GM21390 (cell line): ENCODE results near the gene HEPN1.
"Not testable (repeated sequence)": the region's sequence is repeated elsewhere in the genome, so short reads cannot be mapped to it uniquely, and the experiment has no call there.

Experiments
- ATAC-seq: cut with Tn5 transposase; IDR thresholded peaks from one replicate; pipeline ENCODE4 v1.9.1; 2021; ENCODE audit not compliant: unreplicated experiment

Gene HEPN1

DNA sequence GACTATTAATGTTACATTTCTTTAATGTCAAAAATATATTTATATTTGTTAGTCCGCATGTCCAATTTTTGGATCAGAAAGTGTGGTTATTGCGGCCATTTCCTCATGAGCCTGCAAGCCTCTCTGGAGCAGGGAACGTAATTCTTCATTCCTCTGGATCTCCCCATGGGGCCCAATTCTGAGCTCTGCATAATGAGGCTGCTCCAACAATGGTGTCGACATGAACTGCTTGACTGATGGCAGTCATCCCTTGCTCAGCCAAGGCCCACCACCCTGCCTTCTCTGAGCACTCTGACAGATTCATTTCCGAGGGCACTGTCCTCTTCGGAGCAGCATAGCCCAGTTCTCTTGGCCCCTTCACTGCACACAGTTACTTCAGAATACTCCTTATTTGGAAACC is 19.9 kb downstream of the HEPN1 start:
- ATAC-seq, result no peak

DNA sequence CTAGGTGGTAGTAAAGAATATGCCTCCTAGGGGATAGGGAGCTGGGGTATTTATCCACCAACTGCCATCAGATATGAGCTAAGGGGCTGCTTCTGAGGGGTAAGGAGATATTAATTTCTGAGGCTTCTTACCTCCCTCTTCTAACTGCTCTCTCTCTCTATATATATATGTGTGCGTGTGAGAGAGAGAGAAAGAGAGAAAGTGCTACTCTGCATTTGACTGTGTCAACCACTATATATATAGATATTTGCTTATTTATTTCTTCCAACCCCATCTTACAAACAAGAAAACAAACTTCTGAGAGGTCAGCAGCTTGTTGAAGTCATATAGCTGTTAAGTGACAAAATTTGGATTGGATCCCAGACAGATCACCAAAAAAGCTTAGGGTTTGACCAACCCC is 22.7 kb downstream of the HEPN1 start:
- no peak for ATAC-seq

DNA sequence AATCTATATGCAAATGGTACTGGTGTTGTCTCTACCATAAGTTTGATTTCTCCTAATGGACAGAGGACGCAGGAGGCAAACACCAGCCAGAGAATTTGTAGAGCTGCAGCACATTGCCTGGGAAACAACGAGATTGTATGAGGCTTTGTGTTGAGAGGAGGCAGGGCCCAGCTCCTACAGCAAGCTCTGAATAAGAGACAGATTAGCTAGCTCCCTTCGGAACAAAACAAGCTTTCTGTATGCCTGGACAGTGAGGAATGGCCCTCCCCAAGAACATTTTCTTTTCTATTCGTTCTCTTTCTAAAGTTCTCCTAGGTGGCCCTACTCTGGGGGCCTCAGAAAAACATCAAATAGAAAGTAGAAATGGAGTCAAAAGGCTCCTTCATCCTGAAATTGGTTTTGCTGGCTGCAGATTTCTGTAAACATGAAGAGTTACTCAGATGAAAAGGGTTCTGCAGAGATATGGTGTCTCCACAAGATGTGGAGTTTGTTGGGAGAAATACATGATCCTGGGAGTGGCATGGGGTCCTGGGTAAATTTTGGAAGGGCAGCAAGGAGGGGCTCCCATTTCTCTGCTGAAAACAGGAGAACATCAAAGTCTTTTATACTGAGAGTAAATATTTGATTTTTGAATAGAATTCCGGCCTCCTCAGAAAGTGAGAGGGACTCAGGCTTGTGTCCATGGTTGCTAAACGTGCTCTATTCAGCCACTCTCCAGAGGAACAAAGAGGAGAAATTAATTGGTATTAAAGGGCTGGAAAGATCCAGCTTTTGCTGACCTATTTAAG is 23.6 kb downstream of the HEPN1 start:
- no peak for ATAC-seq

DNA sequence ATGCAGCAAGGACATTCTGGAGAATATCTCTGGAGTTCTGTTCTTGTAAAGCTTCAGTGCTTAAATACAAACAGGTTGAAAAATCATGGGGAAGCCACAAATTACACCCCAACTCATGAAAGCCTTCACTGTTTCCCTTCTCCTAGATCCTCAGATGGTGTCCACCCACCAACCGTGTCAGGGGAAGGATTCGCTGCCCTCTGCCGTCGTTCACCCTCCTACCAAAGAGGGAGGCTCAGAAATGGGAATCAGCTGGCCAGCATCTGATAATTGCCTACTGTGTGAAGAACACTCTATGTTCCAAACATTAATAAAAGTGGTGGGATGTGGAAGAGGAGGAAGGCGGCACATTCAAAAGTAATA is 24.2 kb downstream of the HEPN1 start:
- ATAC-seq, result no peak

DNA sequence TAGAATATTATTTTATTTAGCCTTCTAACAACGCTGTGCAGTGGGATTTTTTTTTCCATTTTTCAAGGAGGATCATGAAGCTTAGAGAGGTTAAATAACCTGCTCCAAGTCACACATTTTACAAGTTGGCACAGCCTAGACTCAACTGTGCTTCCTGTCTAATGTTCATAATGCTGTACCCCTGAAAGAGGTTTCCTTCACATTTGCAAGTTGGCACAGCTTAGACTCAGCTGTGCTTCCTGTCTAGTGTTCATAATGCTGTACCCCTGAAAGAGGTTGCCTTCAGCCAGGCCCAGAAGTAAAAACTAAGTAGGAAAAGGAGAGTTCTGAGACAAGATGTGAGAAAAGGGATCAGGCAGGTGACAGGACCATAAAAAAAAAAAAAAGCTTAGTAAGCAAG is 24.7 kb downstream of the HEPN1 start:
- no peak for ATAC-seq

DNA sequence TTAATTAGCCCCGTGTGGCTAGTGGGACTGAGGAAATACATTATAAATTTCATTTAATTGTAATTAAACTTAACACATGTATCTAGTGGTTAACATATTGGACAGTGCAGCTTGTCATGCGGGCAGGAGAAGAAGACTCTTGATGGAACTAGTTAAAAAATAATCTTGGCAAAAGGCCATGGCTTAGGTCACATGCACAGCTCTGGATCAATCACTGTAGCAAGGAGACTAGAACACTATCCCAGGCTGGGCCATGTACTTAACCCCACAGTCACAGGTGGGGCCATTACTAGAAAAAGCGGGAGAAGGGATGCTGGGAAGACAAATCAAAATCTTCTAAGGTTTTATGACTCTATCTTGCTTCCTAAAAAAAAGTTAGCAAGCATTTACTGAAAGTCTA is 25.5 kb downstream of the HEPN1 start:
- no peak for ATAC-seq

DNA sequence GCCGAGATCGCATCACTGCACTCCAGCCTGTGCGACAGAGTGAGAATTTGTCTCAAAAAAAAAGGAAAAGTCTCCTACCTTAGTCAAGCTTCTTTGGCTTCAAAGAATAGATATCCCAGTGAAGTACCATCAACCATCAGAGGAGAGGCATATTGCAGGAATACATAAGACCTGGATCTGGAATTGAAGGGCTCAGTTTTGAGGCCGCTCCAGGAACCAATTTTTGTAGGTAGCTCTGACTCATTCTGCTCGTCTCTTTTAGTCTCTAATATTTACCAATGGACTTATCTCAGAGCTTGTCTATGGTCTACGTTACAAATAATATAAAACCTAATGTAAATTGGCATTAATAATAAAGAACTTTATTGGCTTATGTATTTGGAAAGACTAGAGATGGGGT is 26.8 kb downstream of the HEPN1 start:
- no peak for ATAC-seq

DNA sequence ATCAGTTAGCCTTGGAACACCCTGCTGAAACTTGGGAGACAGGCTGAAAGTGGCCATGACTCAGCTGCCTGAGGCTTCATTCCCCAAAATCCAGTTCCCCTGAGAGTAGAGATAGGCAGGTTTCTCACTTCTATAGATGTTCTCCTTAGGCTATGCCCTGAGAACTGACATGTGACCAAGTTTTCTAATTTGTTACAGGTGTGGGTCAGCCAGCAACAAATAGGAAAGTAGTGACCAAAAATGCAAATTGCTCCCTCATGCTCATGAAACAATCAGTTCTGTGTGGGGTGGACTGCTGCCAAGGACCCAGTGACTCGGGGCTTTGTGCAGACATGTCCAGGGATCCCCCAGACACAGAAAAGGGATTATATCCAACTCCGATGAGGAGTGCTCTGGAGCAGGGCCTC is 27.7 kb downstream of the HEPN1 start:
- ATAC-seq, result no peak

DNA sequence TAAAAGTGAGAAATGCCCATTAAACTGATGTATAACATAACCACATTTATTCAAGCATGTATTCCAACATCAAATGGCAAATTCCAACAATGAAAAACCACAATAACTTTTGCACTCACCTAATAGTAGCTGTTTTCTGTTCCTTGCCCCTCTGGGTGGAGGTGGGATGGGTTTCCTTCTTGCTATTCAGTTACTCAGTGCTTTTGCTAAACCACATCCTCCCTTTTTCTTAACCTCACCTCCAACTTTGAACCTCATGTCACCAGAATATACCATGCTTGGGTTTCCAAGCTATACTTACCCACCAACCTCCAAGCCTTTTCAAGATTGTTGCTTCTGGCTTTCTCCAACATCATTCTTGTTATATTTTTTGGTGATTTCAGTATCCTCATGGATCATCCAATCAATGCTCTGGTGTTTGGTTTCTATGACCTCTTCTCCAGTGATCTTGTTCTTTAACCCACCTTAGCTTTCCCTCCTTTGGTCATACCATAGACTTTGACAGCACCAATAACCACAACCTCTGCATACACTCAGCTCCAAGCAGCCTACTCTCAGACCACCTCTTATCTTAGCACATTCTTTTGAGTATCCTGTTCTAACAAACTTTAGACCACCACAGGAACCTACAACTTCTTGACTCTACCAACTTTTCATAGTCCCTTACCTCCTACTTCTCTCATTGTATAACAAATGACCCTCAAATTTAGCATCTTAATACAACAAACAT is 31.7 kb downstream of the HEPN1 start:
- no peak for ATAC-seq

DNA sequence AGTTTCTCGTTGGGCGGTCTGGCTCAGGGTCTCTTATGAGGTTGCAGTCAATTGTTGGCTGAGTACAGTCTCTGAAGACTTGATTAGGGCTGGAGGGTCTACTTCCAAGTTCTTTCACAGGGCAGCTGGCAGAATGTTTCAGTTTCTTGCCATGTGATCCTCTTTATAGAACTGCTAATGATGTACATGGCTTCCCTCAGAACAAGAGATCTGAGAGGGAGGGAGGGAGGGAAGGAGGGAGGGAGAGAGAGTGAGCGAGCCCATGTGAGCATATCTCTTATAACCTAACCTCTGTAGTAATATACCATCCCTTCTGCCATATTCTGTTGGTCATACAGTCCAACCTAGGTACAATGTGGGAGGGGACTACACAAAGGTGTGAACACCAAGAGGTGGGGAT is 32.3 kb downstream of the HEPN1 start:
- ATAC-seq, result no peak

DNA sequence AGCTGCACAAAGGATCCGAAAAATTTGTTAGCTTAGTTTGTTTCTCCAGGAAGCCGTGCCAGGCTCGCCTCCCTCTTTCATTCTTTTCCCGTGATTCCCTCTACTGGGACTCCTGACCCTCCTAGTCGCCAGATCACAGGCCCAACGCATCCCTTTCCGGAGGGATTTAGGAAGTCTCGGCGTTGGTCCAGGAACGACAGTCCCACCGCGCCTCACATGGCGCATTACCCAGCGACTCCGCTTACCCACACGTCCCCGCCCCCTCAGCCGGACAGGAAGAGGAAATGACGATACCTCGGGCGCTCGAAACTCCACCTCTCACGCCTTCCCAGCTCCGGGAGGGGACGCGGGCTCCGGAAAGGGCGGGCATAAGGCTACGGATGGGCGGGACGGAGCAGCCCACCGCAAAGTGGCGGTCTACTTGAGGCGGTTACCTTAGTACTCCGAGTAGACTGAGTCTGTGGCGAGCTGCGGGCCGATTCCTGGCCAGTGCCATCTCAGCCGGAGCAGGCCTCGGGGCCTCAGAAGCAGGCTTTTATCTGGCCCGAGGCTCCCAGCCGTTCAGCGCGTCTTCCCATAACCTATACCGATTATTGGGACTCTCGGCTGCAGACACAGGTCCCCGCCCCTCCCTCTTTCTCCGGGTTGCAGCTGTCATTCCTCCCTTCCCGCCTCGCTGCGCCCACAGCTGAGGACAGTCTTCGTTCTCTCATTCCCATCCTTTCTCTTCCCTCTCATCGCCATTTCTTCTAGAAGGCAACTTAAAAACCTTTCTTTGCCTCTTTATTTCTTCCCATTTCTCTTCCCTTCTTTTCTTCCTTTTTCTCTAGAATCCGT is 34.9 kb downstream of the HEPN1 start, which contains the start of gene CCDC15:
Gene CCDC15 (plus strand): TSS at position 450 of the 837 bp plus-strand sequence. CDS start 531 bp downstream, outside the sequence.
- ATAC-seq, result peak; percentile 99

DNA sequence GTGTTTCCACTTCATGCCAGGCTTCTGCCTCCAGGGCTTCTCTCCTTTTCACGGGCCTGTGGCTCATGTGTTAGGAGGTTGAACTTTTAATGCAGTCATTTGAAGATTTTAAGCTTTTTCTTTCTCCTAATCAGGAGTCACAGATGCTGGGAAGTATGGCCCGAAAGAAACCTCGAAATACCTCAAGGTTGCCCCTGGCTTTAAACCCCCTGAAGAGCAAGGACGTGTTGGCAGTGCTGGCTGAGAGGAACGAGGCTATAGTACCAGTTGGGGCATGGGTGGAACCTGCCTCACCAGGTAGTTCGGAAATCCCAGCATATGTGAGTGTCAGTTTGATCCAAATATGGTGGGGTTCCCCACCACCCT is 35.5 kb downstream of the HEPN1 start:
- ATAC-seq, result no peak

DNA sequence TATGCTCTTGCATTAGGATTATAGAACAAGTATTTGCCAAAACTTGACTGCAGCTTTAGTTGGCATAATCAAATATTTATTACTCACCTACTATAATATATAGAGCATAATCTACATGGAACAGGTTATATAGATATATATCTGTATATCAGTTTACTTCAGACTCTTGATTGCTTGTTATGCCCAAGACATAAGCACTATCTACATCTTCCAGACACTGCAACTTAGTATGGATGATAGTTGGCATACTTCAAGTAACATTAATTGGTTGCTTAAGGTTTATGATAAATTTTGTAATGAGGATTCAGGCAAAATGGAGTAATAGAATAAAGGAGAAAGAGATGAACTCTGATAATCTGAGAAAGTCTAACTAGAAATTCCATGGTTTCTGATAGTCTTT is 36.0 kb downstream of the HEPN1 start:
- ATAC-seq, result no peak

DNA sequence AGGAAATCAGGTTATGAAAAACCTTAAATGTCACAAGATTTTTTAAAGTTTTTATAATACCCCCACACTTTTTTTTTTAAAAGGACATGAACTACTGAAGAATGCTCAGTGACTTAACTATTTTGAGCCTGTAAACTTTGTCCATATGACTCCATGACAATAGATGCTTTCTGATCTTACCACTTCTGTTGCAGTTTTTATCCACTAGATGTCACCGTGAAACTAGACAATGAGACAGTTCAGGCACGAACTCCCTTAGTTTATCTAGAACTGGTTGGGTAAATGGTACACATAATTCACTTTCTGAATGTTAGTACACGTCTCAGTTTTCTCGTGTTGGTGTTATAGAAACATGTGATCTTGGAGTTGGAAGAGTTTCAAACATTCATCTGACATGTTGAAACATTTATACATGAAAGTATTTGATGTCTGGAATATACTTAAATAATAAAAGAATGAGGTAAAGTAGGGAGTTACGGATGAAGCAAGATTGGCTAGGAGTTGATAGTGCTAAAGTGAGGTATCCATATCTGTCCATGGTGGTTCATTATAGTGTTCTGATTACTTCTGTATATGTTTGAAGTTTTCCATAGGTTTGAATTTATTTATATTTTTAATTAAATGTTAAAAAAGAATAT is 43.0 kb downstream of the HEPN1 start:
- ATAC-seq, result peak; percentile 98

DNA sequence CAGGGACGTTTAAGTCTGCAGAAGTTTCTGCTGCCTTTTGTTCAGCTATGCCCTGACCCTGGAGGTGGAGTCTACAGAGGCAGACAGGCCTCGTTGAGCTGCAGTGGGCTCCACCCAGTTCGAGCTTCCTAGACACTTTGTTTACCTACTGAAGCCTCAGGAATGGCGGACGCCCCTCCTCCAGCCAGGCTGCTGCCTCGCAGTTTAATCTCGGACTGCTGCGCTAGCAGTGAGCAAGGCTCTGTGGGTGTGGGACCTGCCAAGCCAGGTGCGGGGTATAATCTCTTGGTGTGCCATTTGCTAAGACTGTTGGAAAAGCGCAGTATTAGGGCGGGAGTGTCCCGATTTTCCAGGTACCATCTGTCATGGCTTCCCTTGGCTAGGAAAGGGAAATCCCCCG is 49.1 kb downstream of the HEPN1 start:
- ATAC-seq, result not testable (repeated sequence)
